ENCODE measurements around the gene HNRNPA0.
"Not testable (repeated sequence)": the region's sequence is repeated elsewhere in the genome, so short reads cannot be mapped to it uniquely, and the experiment has no call there.

HNRNPA0 gene

GRCh38 chr5:137754188-137754960 lies at the start of gene HNRNPA0:
HNRNPA0 (minus strand) TSS chr5:137754363; CDS start chr5:137754066, 297 bp downstream.
- peak; percentile 96 for DNase-seq (ENCODE audit: low read depth)

GRCh38 chr5:137802282-137803210 lies 48.4 kb upstream of the HNRNPA0 start:
- no peak for DNase-seq (ENCODE audit: low read depth)

- DNase-seq (ENCODE audit: low read depth), result no peak
Measured at GRCh38 chr5:137800700-137801411, 46.7 kb upstream of the HNRNPA0 start.

GRCh38 chr5:137796279-137796678 lies 42.1 kb upstream of the HNRNPA0 start:
- no peak for DNase-seq (ENCODE audit: low read depth)

GRCh38 chr5:137794863-137795262 lies 40.7 kb upstream of the HNRNPA0 start:
- no peak for DNase-seq (ENCODE audit: low read depth)

GRCh38 chr5:137792303-137792702 lies 38.1 kb upstream of the HNRNPA0 start:
- DNase-seq (ENCODE audit: low read depth), result no peak

GRCh38 chr5:137791799-137792198 lies 37.6 kb upstream of the HNRNPA0 start:
- no peak for DNase-seq (ENCODE audit: low read depth)

GRCh38 chr5:137791387-137791786 lies 37.2 kb upstream of the HNRNPA0 start:
- no peak for DNase-seq (ENCODE audit: low read depth)

- not testable (repeated sequence) for DNase-seq (ENCODE audit: low read depth)
Measured at GRCh38 chr5:137788560-137788959, 34.4 kb upstream of the HNRNPA0 start.

GRCh38 chr5:137782984-137783536 lies 28.9 kb upstream of the HNRNPA0 start:
- DNase-seq (ENCODE audit: low read depth), result no peak

GRCh38 chr5:137782055-137782454 lies 27.9 kb upstream of the HNRNPA0 start:
- no peak for DNase-seq (ENCODE audit: low read depth)

- peak; percentile 24 for DNase-seq (ENCODE audit: low read depth)
Measured at GRCh38 chr5:137778772-137779564, 24.8 kb upstream of the HNRNPA0 start.

GRCh38 chr5:137767937-137768336 lies 13.8 kb upstream of the HNRNPA0 start:
- not testable (repeated sequence) for DNase-seq (ENCODE audit: low read depth)

- no peak for DNase-seq (ENCODE audit: low read depth)
Measured at GRCh38 chr5:137761566-137761965, 7.4 kb upstream of the HNRNPA0 start.

- DNase-seq (ENCODE audit: low read depth), result no peak
Measured at GRCh38 chr5:137760719-137761516, 6.8 kb upstream of the HNRNPA0 start.

GRCh38 chr5:137760294-137760693 lies 6.1 kb upstream of the HNRNPA0 start:
- no peak for DNase-seq (ENCODE audit: low read depth)

- DNase-seq (ENCODE audit: low read depth), result no peak
Measured at GRCh38 chr5:137758715-137759306, 4.6 kb upstream of the HNRNPA0 start.

- DNase-seq (ENCODE audit: low read depth), result no peak
Measured at GRCh38 chr5:137758121-137758520, 4.0 kb upstream of the HNRNPA0 start.

GRCh38 chr5:137757634-137758033 lies 3.5 kb upstream of the HNRNPA0 start:
- DNase-seq (ENCODE audit: low read depth), result no peak
